Ramos (cell line): Measurements from ENCODE around the gene C1QTNF1.
"Not testable (repeated sequence)": the region's sequence is repeated elsewhere in the genome, so short reads cannot be mapped to it uniquely, and the experiment has no call there.

Experiments used
- in situ Hi-C: fragments of 300-500 bp; cut with MboI; formaldehyde crosslinking; loops from one replicate; pipeline ENCODE4 v1.14.3; 2022; ENCODE audit warnings: low sequenced_read_pairs; ENCODE audit not compliant: unreplicated experiment

The C1QTNF1 gene

GRCh38 chr17:79022507-79022991 is 1.4 kb upstream of the C1QTNF1 start:
- in situ Hi-C loops, result no loop called here

GRCh38 chr17:79023180-79023705 is 726 bp upstream of the C1QTNF1 start:
- in situ Hi-C loops, result no loop called here

DNA sequence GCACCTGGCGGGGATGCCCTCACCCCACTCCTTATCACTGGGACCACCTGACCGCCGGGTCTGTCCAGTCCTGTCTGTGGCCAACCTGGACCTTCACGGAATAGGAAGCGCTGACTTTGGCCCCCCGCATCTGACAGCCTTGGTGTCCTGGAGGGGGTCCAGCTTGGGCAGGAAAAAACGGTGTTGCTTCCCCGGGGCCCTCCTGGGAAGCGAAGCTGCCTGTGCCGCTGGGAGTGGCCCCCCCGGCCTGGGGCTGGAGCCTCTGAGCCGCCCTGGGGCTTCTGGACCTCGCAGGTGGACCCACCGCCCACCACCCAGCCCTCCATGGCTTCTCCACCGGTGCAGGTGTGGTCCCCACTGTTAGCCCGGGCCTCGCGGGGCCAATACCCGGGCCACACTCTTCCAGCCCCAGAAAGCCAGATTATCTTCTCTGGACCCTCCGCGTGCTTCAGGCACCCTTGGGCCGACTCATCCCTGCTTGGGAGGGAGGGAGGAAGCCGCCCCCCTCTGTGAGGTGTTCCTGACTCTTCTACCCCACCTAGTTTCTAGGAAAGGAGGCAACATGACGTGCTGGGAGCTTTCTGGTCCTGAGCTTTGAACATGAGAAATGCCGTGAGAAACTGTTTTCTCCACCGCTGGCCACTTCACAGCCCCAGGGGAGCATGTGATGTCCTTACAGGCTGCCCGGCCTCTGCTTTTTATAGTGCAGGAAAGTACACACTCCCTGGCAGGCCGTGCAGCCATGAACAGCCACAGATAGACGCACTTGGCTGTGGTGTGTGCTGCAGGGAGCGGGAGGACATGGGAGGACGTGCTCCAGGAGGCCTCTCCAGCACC is 1.1 kb downstream of the C1QTNF1 start:
- in situ Hi-C loops, result no loop called here

GRCh38 chr17:79026376-79027273 is 2.7 kb downstream of the C1QTNF1 start:
- in situ Hi-C loops, result no loop called here

DNA sequence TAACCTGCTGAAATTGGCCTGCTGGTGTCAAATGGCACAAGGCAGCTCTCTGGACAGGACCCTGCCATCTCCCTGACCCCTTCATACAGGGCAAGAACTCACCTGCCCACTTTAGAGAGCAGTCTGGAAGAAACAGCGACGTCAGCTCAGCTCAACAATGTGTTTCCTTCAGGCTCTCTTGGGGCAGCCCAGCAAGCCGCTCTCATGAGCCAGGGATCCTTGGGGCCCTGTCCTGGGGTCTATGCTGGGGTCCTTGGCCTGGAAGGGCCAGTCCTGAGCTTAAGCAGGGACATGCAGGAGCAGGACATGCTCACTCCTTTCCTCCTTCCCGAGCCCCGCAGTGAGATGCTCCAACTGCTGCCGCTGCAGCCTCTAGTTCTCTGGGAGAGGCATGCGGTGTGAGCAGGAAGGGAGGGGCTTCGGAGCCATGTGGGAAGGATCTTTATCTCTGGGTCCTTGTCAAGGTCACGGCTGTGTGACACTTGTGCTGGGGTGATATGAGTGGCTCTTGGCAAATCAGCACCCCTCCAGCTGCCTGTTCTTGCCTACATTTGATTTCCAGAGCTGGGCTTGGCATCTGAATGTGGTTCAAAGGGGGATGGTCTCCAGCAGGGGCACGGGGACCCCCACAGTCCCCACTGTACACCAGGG is 3.4 kb downstream of the C1QTNF1 start:
- in situ Hi-C loops, result no loop called here

DNA sequence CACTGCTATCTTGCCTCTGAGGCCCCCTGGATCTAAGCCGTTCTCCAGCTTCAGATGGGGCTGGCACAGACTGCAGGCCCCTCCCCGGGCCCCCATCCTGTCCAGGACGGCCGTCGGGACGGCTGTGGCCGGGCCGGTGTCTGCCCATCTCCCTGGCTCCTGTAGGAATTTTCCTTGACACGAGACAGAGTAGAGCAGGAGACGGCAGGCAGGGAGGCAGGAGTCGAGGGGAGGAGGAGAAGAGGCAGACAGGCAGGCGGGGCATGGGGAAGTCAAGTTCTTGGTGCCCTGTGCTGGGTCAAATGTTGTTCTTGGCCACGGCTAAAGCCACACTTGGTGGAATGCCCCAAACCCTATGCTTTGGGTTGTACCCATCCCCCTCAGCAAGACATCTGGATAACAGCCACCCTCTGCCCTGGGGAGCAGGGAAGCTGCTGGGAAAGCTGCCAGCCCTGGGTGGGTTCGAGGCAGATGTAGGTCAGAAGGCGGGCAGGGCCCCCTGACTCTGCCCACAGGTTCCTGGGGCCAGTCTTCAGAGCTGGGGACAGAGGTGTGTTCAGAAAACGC is 4.0 kb downstream of the C1QTNF1 start:
- in situ Hi-C loops, result no loop called here

DNA sequence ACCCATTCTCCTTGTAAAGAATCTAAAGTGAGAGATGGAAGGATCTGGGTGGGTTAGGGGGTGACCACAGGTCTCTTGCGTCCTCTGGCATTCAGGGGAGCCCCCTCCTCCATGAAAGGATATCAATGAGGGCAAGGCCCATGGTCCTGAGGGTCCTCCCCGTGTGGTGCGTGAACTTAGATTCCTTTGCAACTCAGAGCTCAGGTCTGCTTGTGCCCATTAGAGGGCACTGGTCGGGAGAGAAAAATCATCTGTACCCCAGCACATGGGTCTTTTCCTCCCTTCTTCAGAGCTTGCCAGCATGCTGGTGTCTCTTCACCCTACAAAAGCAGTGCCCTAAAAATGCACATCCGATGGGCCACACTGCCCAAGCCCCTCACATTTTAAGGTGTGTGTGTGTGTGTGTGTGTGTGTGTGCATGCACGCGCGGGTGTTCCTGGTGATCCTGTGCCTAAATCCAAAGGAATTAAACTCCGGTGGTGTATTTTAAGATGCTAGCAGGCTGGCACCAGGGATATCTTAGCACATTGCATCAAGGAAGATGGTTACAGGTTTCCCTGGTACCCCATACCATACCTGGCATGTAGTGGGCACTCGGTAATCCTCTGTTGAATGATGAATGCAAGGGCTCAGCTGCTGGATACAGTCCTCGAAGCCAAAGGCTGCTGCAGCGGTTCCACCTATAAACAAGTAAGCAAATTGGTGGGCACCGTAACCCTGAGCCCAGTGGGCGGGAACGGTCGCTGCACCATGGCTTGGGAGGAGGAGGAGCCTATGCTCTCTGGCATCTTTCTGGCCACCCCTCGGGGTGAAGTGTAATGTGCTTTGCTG is 4.7 kb downstream of the C1QTNF1 start:
- in situ Hi-C loops, result no loop called here

GRCh38 chr17:79029327-79030009 is 5.5 kb downstream of the C1QTNF1 start:
- in situ Hi-C loops, result no loop called here

DNA sequence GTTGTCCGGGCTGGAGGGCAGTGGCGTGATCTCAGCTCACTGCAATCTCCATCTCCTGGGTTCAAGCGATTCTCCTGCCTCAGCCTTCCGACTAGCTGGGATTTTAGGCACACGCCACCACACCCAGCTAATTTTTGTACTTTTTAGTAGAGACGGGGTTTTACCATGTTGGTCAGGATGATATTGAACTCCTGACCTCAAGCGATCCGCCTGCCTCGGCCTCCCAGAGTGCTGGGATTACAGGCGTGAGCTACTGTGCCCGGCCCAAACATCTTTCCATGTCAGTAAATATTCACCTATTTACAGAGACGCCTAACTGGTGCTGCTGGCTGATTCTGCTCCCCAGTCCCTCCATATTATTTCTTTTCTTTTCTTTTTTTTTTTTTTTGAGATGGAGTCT is 6.7 kb downstream of the C1QTNF1 start:
- in situ Hi-C loops, result not testable (repeated sequence)

DNA sequence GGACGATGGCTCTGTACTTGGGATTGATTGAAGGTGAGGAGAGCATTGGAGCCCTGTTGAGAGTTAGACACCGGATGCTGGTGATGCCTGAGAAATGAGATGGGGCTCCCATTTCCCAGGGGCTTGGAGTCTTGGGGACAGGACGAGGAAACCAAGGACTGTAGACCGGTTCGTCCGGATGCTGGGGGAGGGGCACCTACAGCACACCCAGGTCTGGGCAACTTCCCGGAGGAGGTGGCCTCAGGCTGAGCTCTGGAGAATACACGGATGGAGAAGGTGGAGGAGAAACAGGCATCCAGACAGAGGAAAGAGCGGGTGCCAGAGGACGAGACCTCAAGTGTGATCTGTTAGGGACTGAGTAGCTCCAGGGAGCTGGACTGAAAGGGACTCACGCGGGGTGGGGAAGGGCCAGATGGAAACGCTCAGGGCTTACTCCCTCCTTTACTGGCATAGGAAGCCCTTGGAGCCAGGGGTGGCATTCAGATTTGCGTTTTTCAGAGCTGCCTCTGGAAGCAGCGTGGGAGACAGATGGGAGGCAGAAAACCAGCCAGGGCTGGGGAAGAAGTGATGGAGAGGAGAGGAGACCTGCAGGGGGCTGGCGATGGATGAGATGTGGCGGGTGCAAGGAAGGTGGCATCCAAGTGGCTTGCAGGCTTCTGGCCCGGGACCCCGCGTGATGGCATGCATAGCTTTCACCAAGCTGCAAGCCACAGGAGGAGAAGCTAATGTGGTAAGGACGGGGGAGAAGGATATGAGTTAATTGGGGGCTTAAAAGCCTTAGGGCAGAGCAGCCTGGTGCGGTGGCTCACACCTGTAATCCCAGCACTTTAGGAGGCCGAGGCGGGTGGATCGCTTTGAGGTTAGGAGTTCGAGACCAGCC is 8.3 kb downstream of the C1QTNF1 start:
- in situ Hi-C loops, result no loop called here

- in situ Hi-C loops, result no loop called here
These were observed 9.2 kb downstream of the C1QTNF1 start for GRCh38 chr17:79033046-79033616.

DNA sequence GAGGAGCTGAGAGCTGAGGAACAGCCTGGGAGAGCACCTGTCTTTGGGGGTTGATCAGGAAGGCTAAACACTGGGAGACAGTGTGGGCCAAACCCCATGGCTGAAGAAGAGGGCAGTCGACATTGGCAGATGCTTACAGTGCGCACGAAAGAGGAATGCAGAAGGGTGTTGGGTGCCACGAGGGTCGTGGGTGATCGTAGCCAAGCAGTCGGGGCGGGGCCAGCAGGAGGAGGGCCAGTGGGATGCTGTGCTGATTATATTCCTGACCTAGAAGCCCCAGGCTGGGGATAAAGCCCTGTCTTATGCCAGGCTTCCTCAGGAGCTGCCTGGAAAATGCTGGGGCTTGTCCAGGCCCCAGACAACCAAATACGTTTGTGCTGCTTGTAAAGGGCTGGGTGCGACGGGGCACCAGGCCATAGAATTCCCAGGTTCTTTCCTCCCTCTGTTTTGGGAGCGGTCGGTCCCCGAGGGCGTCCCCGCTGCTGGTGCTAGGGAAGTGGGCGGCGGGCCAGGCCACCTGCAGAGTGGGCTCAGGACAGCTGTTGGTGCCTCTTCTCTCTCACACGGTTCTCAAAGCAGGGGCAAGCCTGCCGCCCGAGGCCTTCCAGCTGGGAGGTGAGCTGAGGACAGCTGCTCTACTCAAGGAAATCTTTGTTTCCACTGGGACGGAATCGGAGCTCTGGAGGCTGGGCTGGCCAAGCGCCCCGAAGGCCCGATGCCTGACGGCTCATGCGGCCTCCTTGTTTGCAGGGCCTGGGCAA is 10.0 kb downstream of the C1QTNF1 start:
- in situ Hi-C loops, result no loop called here

DNA sequence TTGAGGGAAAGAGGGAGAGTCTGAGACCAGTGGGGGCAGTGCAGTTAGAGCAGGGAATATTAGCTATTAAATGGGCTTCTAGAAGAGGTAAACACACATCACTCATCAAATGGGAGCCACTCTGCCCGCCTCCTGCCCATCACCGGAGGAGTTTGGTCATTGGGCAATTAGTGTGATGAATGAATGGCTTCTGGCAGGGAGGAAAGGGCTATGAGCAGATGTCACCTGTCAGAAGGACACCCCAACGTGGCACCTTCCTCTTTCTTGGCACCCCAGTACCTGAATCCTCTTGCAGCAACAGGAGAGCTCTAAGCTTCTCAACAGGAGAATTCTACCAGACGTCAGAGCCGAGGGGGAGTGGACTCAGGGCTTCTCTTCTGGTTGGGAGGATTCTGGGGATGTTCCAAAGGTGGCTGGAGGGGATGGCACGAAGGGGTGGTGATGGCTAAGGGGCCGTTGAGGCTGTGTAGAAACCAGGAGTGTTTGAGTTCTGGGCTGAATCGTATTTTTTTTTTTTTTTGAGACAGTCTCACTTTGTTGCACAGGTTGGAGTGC is 11.0 kb downstream of the C1QTNF1 start:
- in situ Hi-C loops, result no loop called here

GRCh38 chr17:79035686-79036085 is 11.7 kb downstream of the C1QTNF1 start:
- in situ Hi-C loops, result no loop called here

GRCh38 chr17:79036181-79036580 is 12.2 kb downstream of the C1QTNF1 start:
- in situ Hi-C loops, result no loop called here

DNA sequence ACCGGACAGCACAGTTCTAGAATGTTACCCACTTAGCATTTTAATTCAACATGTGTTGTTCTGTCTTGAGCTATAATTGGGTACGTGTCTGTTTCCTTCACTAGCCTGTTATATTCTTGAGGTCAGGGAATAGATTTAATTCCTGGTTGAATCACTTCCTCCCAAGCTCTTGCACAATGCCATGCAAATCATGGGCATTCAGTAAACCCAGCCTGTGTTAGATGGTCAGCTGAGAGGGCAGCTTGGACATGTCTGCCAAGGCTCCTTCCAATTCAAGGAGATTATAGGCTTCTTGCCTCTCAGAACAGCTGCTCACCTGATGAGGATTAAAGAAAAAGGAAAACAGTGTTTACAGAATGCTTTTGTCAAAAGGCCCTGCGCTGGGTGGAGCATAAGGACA is 12.6 kb downstream of the C1QTNF1 start:
- in situ Hi-C loops, result no loop called here
